Endothelial cell of umbilical vein (primary cell): ENCODE measurements around the gene MTG1. TPM values are rescaled to one million over a fixed set of nuclear protein-coding genes. Genes with fewer than 3 reads are reported as not detected.

Source experiments
- BruUV-seq: library from RNA; stranded (reverse); fragments of 400-500 nt; replicated peaks from 2 replicates; lab custom pipeline; 2021; lab: Mats Ljungman, UMichigan
- CTCF ChIA-PET: fragments of 300-600, 350-600 bp; sonication (Branson Sonifier 250); formaldehyde crosslinking; loops from one replicate; lab custom pipeline; 2021; ENCODE audit warnings: antibody characterized with exemption, inconsistent platforms; lab: Charles Lee
- POLR2A ChIA-PET: fragments of 300-600, 350-600 bp; sonication (Branson Sonifier 250); formaldehyde crosslinking; loops from one replicate; lab custom pipeline; 2021; ENCODE audit warnings: antibody characterized with exemption, inconsistent platforms; lab: Charles Lee
- DNase-seq: peaks from one replicate; pipeline ENCODE4 v3.0.0-alpha.2; 2011; ENCODE audit warnings: low read depth, low spot score
- FAIRE-seq: peaks from 2 replicates; lab custom pipeline; 2011; peaks lifted over from hg19 to GRCh38; lab: Jason Lieb, UNC
- H2AFZ ChIP-seq: 2 replicates; pipeline ENCODE4 v1.6.0; 2012; ENCODE audit warnings: low read depth, low read length, control low read depth, inconsistent platforms
- H3K27ac ChIP-seq: 2 replicates; pipeline ENCODE4 v1.5.1; 2011; ENCODE audit warnings: low read depth, mild to moderate bottlenecking, control low read depth, low read length, moderate library complexity; ENCODE audit not compliant: insufficient read depth
- H3K27me3 ChIP-seq, 2 experiments: 2 replicates each; pipeline versions ENCODE4 v1.6.0 to v1.6.1; 2011; ENCODE audit warnings: low read length in 2 of 2, mixed read lengths in 1 of 2; ENCODE audit not compliant: control insufficient read depth in 2 of 2, insufficient read depth in 2 of 2
- H3K36me3 ChIP-seq, 2 experiments: 2 replicates in 1 of 2; 3 replicates in 1 of 2; pipeline ENCODE4 v1.5.1; 2011; ENCODE audit warnings: low read length in 2 of 2, mild to moderate bottlenecking in 1 of 2, moderate library complexity in 1 of 2; ENCODE audit not compliant: control insufficient read depth in 2 of 2, insufficient read depth in 2 of 2; ENCODE audit errors: extremely low read depth in 1 of 2
- H3K4me1 ChIP-seq: 3 replicates; pipeline ENCODE4 v1.5.1; 2011; ENCODE audit warnings: mild to moderate bottlenecking, low read length; ENCODE audit not compliant: control insufficient read depth, insufficient read depth; ENCODE audit errors: extremely low read depth
- H3K4me2 ChIP-seq: 2 replicates; pipeline ENCODE4 v1.6.1; 2011; ENCODE audit warnings: low read length, control low read depth, mixed read lengths; ENCODE audit not compliant: insufficient read depth
- H3K4me3 ChIP-seq, 3 experiments: fragments of 200-600 bp in 1 of 3; sonication (generic), shearing (Covaris generic) in 1 of 3; replicated peaks in 1 of 3; 2 replicates each; pipeline ENCODE4 v1.5.1; 2011 to 2016; ENCODE audit warnings: control low read depth in 3 of 3, low read length in 3 of 3, mild to moderate bottlenecking in 2 of 3, inconsistent platforms in 1 of 3, low read depth in 1 of 3, moderate library complexity in 1 of 3; ENCODE audit not compliant: insufficient read depth in 1 of 3
- H3K79me2 ChIP-seq: 2 replicates; pipeline ENCODE4 v1.6.0; 2012; ENCODE audit warnings: low read length, inconsistent platforms; ENCODE audit not compliant: control insufficient read depth, insufficient read depth
- H3K9ac ChIP-seq: replicated peaks from 2 replicates; pipeline ENCODE3; 2011; ENCODE audit warnings: low read length, control low read depth; ENCODE audit not compliant: insufficient read depth; ENCODE audit errors: extremely low read depth
- H3K9me1 ChIP-seq: replicated peaks from 3 replicates; pipeline ENCODE4 v1.6.0; 2011; ENCODE audit warnings: mild to moderate bottlenecking, low read length; ENCODE audit not compliant: control insufficient read depth, insufficient read depth; ENCODE audit errors: extremely low read depth
- H3K9me3 ChIP-seq: replicated peaks from 2 replicates; pipeline ENCODE4 v1.5.1; 2012; ENCODE audit warnings: low read length, inconsistent platforms; ENCODE audit not compliant: control insufficient read depth, insufficient read depth
- H4K20me1 ChIP-seq: replicated peaks from 2 replicates; pipeline ENCODE3; 2011; ENCODE audit warnings: mild to moderate bottlenecking, low read length; ENCODE audit not compliant: control insufficient read depth, insufficient read depth; ENCODE audit errors: extremely low read depth
- EZH2 ChIP-seq: IDR thresholded peaks from 2 replicates; pipeline ENCODE4 v1.6.1; 2012; ENCODE audit warnings: borderline replicate concordance, low read depth, mild to moderate bottlenecking, moderate library complexity, low read length, inconsistent platforms; ENCODE audit not compliant: severe bottlenecking
- JUN ChIP-seq: IDR thresholded peaks from 2 replicates; pipeline ENCODE4 v1.6.1; 2011; ENCODE audit warnings: borderline replicate concordance, low read depth; ENCODE audit not compliant: insufficient read length, insufficient read depth
- MYC ChIP-seq: IDR thresholded peaks from one replicate; pipeline ENCODE4 v1.6.1; 2011; ENCODE audit warnings: mild to moderate bottlenecking, low read depth, low read length
- dilution Hi-C: fragments of 300-500 bp; cut with MboI; formaldehyde crosslinking; loops from one replicate; pipeline ENCODE4 v1.15.0; 2019; ENCODE audit warnings: low sequenced_read_pairs; ENCODE audit not compliant: extremely low pct_ligation_motif_present
- intact Hi-C: fragments of 100-400 bp; cut with micrococcal nuclease; formaldehyde crosslinking; loops from one replicate; pipeline ENCODE4 v1.10.0; 2022
- polyA plus RNA-seq, 4 experiments: library from polyadenylated mRNA; depleted of rRNA in 3 of 4; stranded (reverse) in 3 of 4; unstranded in 1 of 4; fragments of >200 nt; gene quantifications; 2 replicates each; pipeline versions ENCODE4 v1.2.1 to v1.2.3, GENCODE V29; 2011 to 2012; ENCODE audit warnings: missing spikeins in 1 of 4
- total RNA-seq: library from RNA; stranded (reverse); gene quantifications from 2 replicates; pipeline ENCODE4 v1.2.3, GENCODE V29; 2021
- TF ChIP-seq, protein P1 (sequence below), 2 donors: IDR thresholded peaks; 1 replicate in 1 of 2; 2 replicates in 1 of 2; pipeline ENCODE4 v1.5.1; 2011; ENCODE audit warnings: low read length in 2 of 2, mild to moderate bottlenecking in 2 of 2, moderate library complexity in 2 of 2, control low read depth in 1 of 2, inconsistent platforms in 1 of 2, low read depth in 1 of 2; ENCODE audit not compliant: insufficient read depth in 1 of 2; ENCODE audit errors: extremely low read depth in 1 of 2

The MTG1 gene
- total and polyA plus RNA-seq, 2 donors (not counting 3 experiments of a cell fraction or from before 2014, with no cell fraction given) = 66.5 to 91.6 TPM

DNA sequence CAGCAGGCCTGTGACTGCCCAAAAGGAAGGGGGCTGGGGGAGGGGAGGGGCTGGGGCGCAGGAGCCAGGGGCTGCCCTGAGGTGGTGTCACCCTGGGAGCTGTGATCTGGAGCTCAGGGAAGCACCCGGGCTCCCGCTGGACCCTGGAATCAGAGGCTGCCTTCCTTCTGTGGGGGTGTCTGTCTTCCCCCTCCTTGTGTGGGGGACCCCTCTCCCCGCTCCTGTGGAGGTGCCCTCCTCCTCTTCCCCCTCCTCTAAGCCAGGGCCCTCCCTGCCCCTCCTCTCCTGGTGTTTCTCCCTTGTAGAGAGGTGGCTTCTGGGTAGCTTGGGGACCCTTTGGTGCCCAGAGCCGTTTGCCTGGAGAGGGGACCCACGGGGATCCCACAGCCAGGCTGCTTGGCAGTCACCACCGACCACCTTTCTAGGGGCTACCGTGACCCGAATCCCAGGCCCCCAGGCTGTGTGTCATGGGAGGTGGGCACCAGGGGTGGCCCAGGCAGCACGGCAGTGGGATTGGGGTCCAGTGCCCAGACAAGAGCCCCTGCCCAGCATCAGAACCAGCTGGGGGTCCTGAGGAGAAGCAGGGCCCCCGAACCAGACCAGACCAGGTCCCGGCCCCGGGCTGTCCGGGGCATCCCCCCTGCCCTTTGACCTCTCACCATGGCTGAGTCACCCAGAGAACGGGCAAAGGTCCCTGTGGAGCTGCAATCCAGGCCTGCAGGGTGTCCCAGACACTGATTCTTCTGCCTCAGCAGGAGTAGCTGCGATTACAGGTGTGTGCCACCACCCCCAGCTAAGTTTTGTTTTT lies 46.0 kb upstream of the MTG1 start:
- Histone ChIP-seq H3K4me3 (no peak overlapping the region), H3K4me1 (no peaks in the 10 kb centered on the region), H3K9ac (no peak overlapping the region), H4K20me1 (no peaks in the 10 kb centered on the region), H3K36me3 (no peaks in the 10 kb centered on the region), H3K4me2 (no peak overlapping the region), H3K9me1 (no peaks in the 10 kb centered on the region), H3K9me3 (no peaks in the 10 kb centered on the region), H2AFZ (no peak overlapping the region), H3K79me2 (no peaks in the 10 kb centered on the region), H3K27me3 (no peaks in the 10 kb centered on the region), H3K27ac (no peak overlapping the region)
- no peak for TF ChIP-seq JUN
- no TSS peak for BruUV-seq
- no peak for DNase-seq
- intact Hi-C loops = no loop called here
- ChIA-PET POLR2A (no interaction called here), CTCF (interaction anchor here (2.9 kb wide), 1 partner anchor 18 kb away, joined by 14 read pairs; no protein-coding TSS in a partner anchor)
- FAIRE-seq = no peak
- dilution Hi-C loops = no loop called here

- Histone ChIP-seq H3K4me3 (no peak overlapping the region), H3K27me3 (no peaks in the 10 kb centered on the region), H3K9ac (no peak overlapping the region), H4K20me1 (no peaks in the 10 kb centered on the region), H3K9me1 (no peaks in the 10 kb centered on the region), H3K36me3 (no peaks in the 10 kb centered on the region), H3K4me1 (no peaks in the 10 kb centered on the region), H3K27ac (no peak overlapping the region), H3K4me2 (no peak overlapping the region), H3K79me2 (no peaks in the 10 kb centered on the region), H3K9me3 (no peaks in the 10 kb centered on the region), H2AFZ (no peak overlapping the region)
- ChIA-PET POLR2A (no interaction called here), CTCF (no interaction called here)
- BruUV-seq = no TSS peak
- dilution Hi-C loops = no loop called here
- TF ChIP-seq MYC (no peak), EZH2 (no peak)
- TF ChIP-seq, protein P1, sequence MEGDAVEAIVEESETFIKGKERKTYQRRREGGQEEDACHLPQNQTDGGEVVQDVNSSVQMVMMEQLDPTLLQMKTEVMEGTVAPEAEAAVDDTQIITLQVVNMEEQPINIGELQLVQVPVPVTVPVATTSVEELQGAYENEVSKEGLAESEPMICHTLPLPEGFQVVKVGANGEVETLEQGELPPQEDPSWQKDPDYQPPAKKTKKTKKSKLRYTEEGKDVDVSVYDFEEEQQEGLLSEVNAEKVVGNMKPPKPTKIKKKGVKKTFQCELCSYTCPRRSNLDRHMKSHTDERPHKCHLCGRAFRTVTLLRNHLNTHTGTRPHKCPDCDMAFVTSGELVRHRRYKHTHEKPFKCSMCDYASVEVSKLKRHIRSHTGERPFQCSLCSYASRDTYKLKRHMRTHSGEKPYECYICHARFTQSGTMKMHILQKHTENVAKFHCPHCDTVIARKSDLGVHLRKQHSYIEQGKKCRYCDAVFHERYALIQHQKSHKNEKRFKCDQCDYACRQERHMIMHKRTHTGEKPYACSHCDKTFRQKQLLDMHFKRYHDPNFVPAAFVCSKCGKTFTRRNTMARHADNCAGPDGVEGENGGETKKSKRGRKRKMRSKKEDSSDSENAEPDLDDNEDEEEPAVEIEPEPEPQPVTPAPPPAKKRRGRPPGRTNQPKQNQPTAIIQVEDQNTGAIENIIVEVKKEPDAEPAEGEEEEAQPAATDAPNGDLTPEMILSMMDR (IDR thresholded peaks at IDR 0.05; ENCODE audit: extremely low read depth in 1 of 2, insufficient read depth in 1 of 2, low read depth in 1 of 2, low read length in 2 of 2) = no peak
- FAIRE-seq = no peak
- intact Hi-C loops = no loop called here
- DNase-seq = no peak
Observed at GRCh38 chr10:133349160-133349568, 44.8 kb upstream of the MTG1 start.
